Fibroblast of lung (primary cell): ENCODE data around the gene RPTN. TPM values are rescaled to one million over a fixed set of nuclear protein-coding genes. Genes with fewer than 3 reads are reported as not detected.
A peak's percentile ranks its signal among the peaks of the same experiment; 100 is the strongest.

Experiments
- DNase-seq, 2 donors: peaks; one replicate each; pipeline versions ENCODE4 v3.0.0 to v3.0.0-alpha.2; 2010; ENCODE audit warnings: low read depth in 2 of 2
- H2AFZ ChIP-seq: 2 replicates; pipeline ENCODE4 v1.5.1; 2012; ENCODE audit warnings: low read length, control low read depth, inconsistent platforms
- H3K27ac ChIP-seq: 2 replicates; pipeline ENCODE4 v1.5.1; 2011; ENCODE audit warnings: low read length, control low read depth; ENCODE audit not compliant: insufficient read depth
- H3K27me3 ChIP-seq: 2 replicates; pipeline ENCODE4 v1.5.1; 2011; ENCODE audit warnings: mild to moderate bottlenecking, low read length; ENCODE audit not compliant: control insufficient read depth, insufficient read depth
- H3K36me3 ChIP-seq: 2 replicates; pipeline ENCODE4 v1.5.1; 2011; ENCODE audit warnings: low read length; ENCODE audit not compliant: control insufficient read depth, insufficient read depth
- H3K4me1 ChIP-seq: 2 replicates; pipeline ENCODE4 v1.5.1; 2011; ENCODE audit warnings: low read length; ENCODE audit not compliant: control insufficient read depth, insufficient read depth; ENCODE audit errors: extremely low read depth
- H3K4me2 ChIP-seq: 2 replicates; pipeline ENCODE4 v1.5.1; 2011; ENCODE audit warnings: low read length, control low read depth; ENCODE audit not compliant: insufficient read depth; ENCODE audit errors: extremely low read depth
- H3K4me3 ChIP-seq, 4 experiments: fragments of 200-600 bp in 1 of 4; sonication (generic) in 1 of 4; replicated peaks in 1 of 4; 2 replicates each; pipeline ENCODE4 v1.5.1; 2011 to 2016; ENCODE audit warnings: low read length in 4 of 4, low read depth in 3 of 4, mild to moderate bottlenecking in 3 of 4, control low read depth in 2 of 4, inconsistent platforms in 1 of 4, mixed read lengths in 1 of 4; ENCODE audit not compliant: insufficient read depth in 1 of 4; ENCODE audit errors: control extremely low read depth in 1 of 4
- H3K79me2 ChIP-seq: 2 replicates; pipeline ENCODE4 v1.5.1; 2012; ENCODE audit warnings: mild to moderate bottlenecking, low read length, inconsistent platforms; ENCODE audit not compliant: control insufficient read depth, insufficient read depth
- H3K9ac ChIP-seq: 2 replicates; pipeline ENCODE4 v1.5.1; 2011; ENCODE audit warnings: mild to moderate bottlenecking, low read length, control low read depth; ENCODE audit not compliant: insufficient read depth
- H3K9me3 ChIP-seq: 2 replicates; pipeline ENCODE4 v1.5.1; 2012; ENCODE audit warnings: low read depth, low read length; ENCODE audit not compliant: control insufficient read depth, insufficient read depth
- H4K20me1 ChIP-seq: 2 replicates; pipeline ENCODE4 v1.5.1; 2011; ENCODE audit warnings: low read length; ENCODE audit not compliant: control insufficient read depth, insufficient read depth; ENCODE audit errors: extremely low read depth
- CTCF ChIP-seq, 2 donors: IDR thresholded peaks in 1 of 2; conservative IDR thresholded peaks in 1 of 2; 1 replicate in 1 of 2; 2 replicates in 1 of 2; pipeline ENCODE4 v1.5.1; 2011 to 2012; ENCODE audit warnings: low read length in 2 of 2, control low read depth in 1 of 2, inconsistent platforms in 1 of 2, low read depth in 1 of 2, mild to moderate bottlenecking in 1 of 2
- EZH2 ChIP-seq: IDR thresholded peaks from 2 replicates; pipeline ENCODE4 v1.5.1; 2012; ENCODE audit warnings: low read length, control low read depth, mild to moderate bottlenecking; ENCODE audit errors: missing control alignments
- polyA plus RNA-seq, 2 donors: library from polyadenylated mRNA; depleted of rRNA in 1 of 2; stranded (reverse) in 1 of 2; unstranded in 1 of 2; fragments of >200 nt; gene quantifications; 2 replicates each; pipeline ENCODE4 v1.2.1, GENCODE V29; 2011 to 2012; ENCODE audit warnings: missing spikeins in 1 of 2
- total RNA-seq: library from RNA; depleted of rRNA; stranded (reverse); fragments of >200 nt; gene quantifications from 2 replicates; pipeline ENCODE4 v1.2.1, GENCODE V29; 2014

RPTN gene
- total and polyA plus RNA-seq, 2 donors (not counting 1 experiment from before 2014, with no cell fraction given), result not detected

GRCh38 chr1:152189657-152190442, 30.8 kb upstream of the RPTN start:
- H3K4me1 ChIP-seq, result no peaks in the 10 kb centered on the region
- no peaks in the 10 kb centered on the region for H4K20me1 ChIP-seq
- H3K4me3 ChIP-seq, result peak overlapping the region in 2 of 4 experiments; percentile 46 to 59
- TF ChIP-seq CTCF (conservative IDR thresholded peaks at IDR 0.05 in 1 of 2, IDR thresholded peaks at IDR 0.05 in 1 of 2; ENCODE audit: low read depth in 1 of 2, low read length in 2 of 2) (peak; percentile 74), EZH2 (no peak)
- no peak overlapping the region for H3K27ac ChIP-seq
- H3K36me3 ChIP-seq, result no peaks in the 10 kb centered on the region
- peak overlapping the region; percentile 54 for H3K4me2 ChIP-seq
- no peaks in the 10 kb centered on the region for H3K79me2 ChIP-seq
- H3K9me3 ChIP-seq, result no peaks in the 10 kb centered on the region
- no peak overlapping the region for H2AFZ ChIP-seq
- H3K9ac ChIP-seq, result no peak overlapping the region
- DNase-seq, result peak; percentile 57 to 59
- no peaks in the 10 kb centered on the region for H3K27me3 ChIP-seq

- TF ChIP-seq EZH2 (no peak), CTCF (conservative IDR thresholded peaks at IDR 0.05 in 1 of 2, IDR thresholded peaks at IDR 0.05 in 1 of 2; ENCODE audit: low read depth in 1 of 2, low read length in 2 of 2) (peak; percentile 61 to 69)
- no peaks in the 10 kb centered on the region for H3K36me3 ChIP-seq
- H3K9me3 ChIP-seq, result no peaks in the 10 kb centered on the region
- no peaks in the 10 kb centered on the region for H3K4me1 ChIP-seq
- no peaks in the 10 kb centered on the region for H3K27me3 ChIP-seq
- H3K9ac ChIP-seq, result peak overlapping the region; percentile 43
- peak; percentile 56 to 62 for DNase-seq
- no peak overlapping the region for H3K27ac ChIP-seq
- peak overlapping the region; percentile 54 for H3K4me2 ChIP-seq
- no peaks in the 10 kb centered on the region for H4K20me1 ChIP-seq
- H3K79me2 ChIP-seq, result no peaks in the 10 kb centered on the region
- peak overlapping the region; percentile 70 for H2AFZ ChIP-seq
- peak overlapping the region in 3 of 4 experiments; percentile 16 to 59 (median 46) for H3K4me3 ChIP-seq
These were observed 29.9 kb upstream of the RPTN start for GRCh38 chr1:152188673-152189591.
